ENCODE results near the gene MRS2.

Gene MRS2

GRCh38 chr6:24431045-24431451, 28.3 kb downstream of the MRS2 start:
- Histone ChIP-seq H3K4me3 (ENCODE audit: low read length) (no peak overlapping the region), H3K9me3 (ENCODE audit: control insufficient read depth, insufficient read depth, low read length) (no peaks in the 10 kb centered on the region)
- peak; percentile 41 for DNase-seq (ENCODE audit: low read depth, low spot score)

GRCh38 chr6:24432611-24433010, 29.9 kb downstream of the MRS2 start:
- Histone ChIP-seq H3K27ac (ENCODE audit: low read length) (no peak overlapping the region), H3K4me3 (ENCODE audit: low read length) (no peak overlapping the region), H3K36me3 (ENCODE audit: control insufficient read depth, insufficient read depth, low read length) (no peaks in the 10 kb centered on the region), H3K9me3 (ENCODE audit: control insufficient read depth, insufficient read depth, low read length) (no peaks in the 10 kb centered on the region), H3K4me1 (ENCODE audit: control insufficient read depth, insufficient read depth, low read length) (no peaks in the 10 kb centered on the region), H3K27me3 (ENCODE audit: control insufficient read depth, insufficient read depth, low read length) (no peaks in the 10 kb centered on the region)
- no peak for DNase-seq (ENCODE audit: low read depth, low spot score)
- WGBS (ENCODE audit: insufficient coverage, insufficient read length): no CpG with 5 or more reads among the region's 9 CpGs

More at GRCh38 chr6:24431045-24431451, 28.3 kb downstream of the MRS2 start:
- H3K36me3 ChIP-seq (ENCODE audit: control insufficient read depth, insufficient read depth, low read length): no peaks in the 10 kb centered on the region
- H3K27me3 ChIP-seq (ENCODE audit: control insufficient read depth, insufficient read depth, low read length): no peaks in the 10 kb centered on the region
- no CpG with 5 or more reads among the region's 1 CpG for WGBS (ENCODE audit: insufficient coverage, insufficient read length)
- no peak overlapping the region for H3K27ac ChIP-seq (ENCODE audit: low read length)
- H3K4me1 ChIP-seq (ENCODE audit: control insufficient read depth, insufficient read depth, low read length): no peaks in the 10 kb centered on the region

- no CpG with 5 or more reads among the region's 14 CpGs for WGBS (ENCODE audit: insufficient coverage, insufficient read length)
- DNase-seq (ENCODE audit: low read depth, low spot score): no peak
- no peak overlapping the region for H3K27ac ChIP-seq (ENCODE audit: low read length)
- H3K9me3 ChIP-seq (ENCODE audit: control insufficient read depth, insufficient read depth, low read length): no peaks in the 10 kb centered on the region
- no peaks in the 10 kb centered on the region for H3K36me3 ChIP-seq (ENCODE audit: control insufficient read depth, insufficient read depth, low read length)
- no peak overlapping the region for H3K4me3 ChIP-seq (ENCODE audit: low read length)
- no peaks in the 10 kb centered on the region for H3K27me3 ChIP-seq (ENCODE audit: control insufficient read depth, insufficient read depth, low read length)
- H3K4me1 ChIP-seq (ENCODE audit: control insufficient read depth, insufficient read depth, low read length): no peaks in the 10 kb centered on the region
These were observed 34.2 kb downstream of the MRS2 start for GRCh38 chr6:24436979-24437378.

- no peak overlapping the region for H3K4me3 ChIP-seq (ENCODE audit: low read length)
- no peak for DNase-seq (ENCODE audit: low read depth, low spot score)
- no peaks in the 10 kb centered on the region for H3K36me3 ChIP-seq (ENCODE audit: control insufficient read depth, insufficient read depth, low read length)
- no peaks in the 10 kb centered on the region for H3K9me3 ChIP-seq (ENCODE audit: control insufficient read depth, insufficient read depth, low read length)
- H3K4me1 ChIP-seq (ENCODE audit: control insufficient read depth, insufficient read depth, low read length): no peaks in the 10 kb centered on the region
- H3K27me3 ChIP-seq (ENCODE audit: control insufficient read depth, insufficient read depth, low read length): no peaks in the 10 kb centered on the region
- no peak overlapping the region for H3K27ac ChIP-seq (ENCODE audit: low read length)
- WGBS (ENCODE audit: insufficient coverage, insufficient read length): no CpG with 5 or more reads among the region's 3 CpGs
These were observed 37.3 kb downstream of the MRS2 start for GRCh38 chr6:24439858-24440539.

- H3K4me1 ChIP-seq (ENCODE audit: control insufficient read depth, insufficient read depth, low read length): 0 out of 2 replicates have a peak, but pooled peaks cover 2% of the 10 kb centered on the region
- H3K9me3 ChIP-seq (ENCODE audit: control insufficient read depth, insufficient read depth, low read length): no peaks in the 10 kb centered on the region
- H3K4me3 ChIP-seq (ENCODE audit: low read length): no peak overlapping the region
- no CpG with 5 or more reads among the region's 16 CpGs for WGBS (ENCODE audit: insufficient coverage, insufficient read length)
- H3K36me3 ChIP-seq (ENCODE audit: control insufficient read depth, insufficient read depth, low read length): no peaks in the 10 kb centered on the region
- DNase-seq (ENCODE audit: low read depth, low spot score): no peak
- no peaks in the 10 kb centered on the region for H3K27me3 ChIP-seq (ENCODE audit: control insufficient read depth, insufficient read depth, low read length)
- H3K27ac ChIP-seq (ENCODE audit: low read length): no peak overlapping the region
These were observed 38.3 kb downstream of the MRS2 start for GRCh38 chr6:24440897-24441598.

- no peaks in the 10 kb centered on the region for H3K27me3 ChIP-seq (ENCODE audit: control insufficient read depth, insufficient read depth, low read length)
- H3K36me3 ChIP-seq (ENCODE audit: control insufficient read depth, insufficient read depth, low read length): no peaks in the 10 kb centered on the region
- H3K4me1 ChIP-seq (ENCODE audit: control insufficient read depth, insufficient read depth, low read length): 0 out of 2 replicates have a peak, but pooled peaks cover 2% of the 10 kb centered on the region
- H3K27ac ChIP-seq (ENCODE audit: low read length): no peak overlapping the region
- DNase-seq (ENCODE audit: low read depth, low spot score): no peak
- no CpG with 5 or more reads among the region's 3 CpGs for WGBS (ENCODE audit: insufficient coverage, insufficient read length)
- H3K4me3 ChIP-seq (ENCODE audit: low read length): no peak overlapping the region
- H3K9me3 ChIP-seq (ENCODE audit: control insufficient read depth, insufficient read depth, low read length): no peaks in the 10 kb centered on the region
These were observed 38.8 kb downstream of the MRS2 start for GRCh38 chr6:24441599-24441904.

- no peak for DNase-seq (ENCODE audit: low read depth, low spot score)
- H3K27me3 ChIP-seq (ENCODE audit: control insufficient read depth, insufficient read depth, low read length): no peaks in the 10 kb centered on the region
These were observed 41.9 kb downstream of the MRS2 start for GRCh38 chr6:24444588-24444987.

GRCh38 chr6:24445704-24446103, 43.0 kb downstream of the MRS2 start:
- Histone ChIP-seq H3K9me3 (ENCODE audit: control insufficient read depth, insufficient read depth, low read length) (0 out of 2 replicates have a peak, but pooled peaks cover 1% of the 10 kb centered on the region), H3K4me3 (ENCODE audit: low read length) (no peak overlapping the region), H3K4me1 (ENCODE audit: control insufficient read depth, insufficient read depth, low read length) (0 out of 2 replicates have a peak, but pooled peaks cover 2% of the 10 kb centered on the region), H3K36me3 (ENCODE audit: control insufficient read depth, insufficient read depth, low read length) (no peaks in the 10 kb centered on the region), H3K27me3 (ENCODE audit: control insufficient read depth, insufficient read depth, low read length) (no peaks in the 10 kb centered on the region), H3K27ac (ENCODE audit: low read length) (no peak overlapping the region)
- WGBS (ENCODE audit: insufficient coverage, insufficient read length): no CpG with 5 or more reads among the region's 4 CpGs
- DNase-seq (ENCODE audit: low read depth, low spot score): no peak

More at GRCh38 chr6:24444588-24444987, 41.9 kb downstream of the MRS2 start:
- Histone ChIP-seq H3K36me3 (ENCODE audit: control insufficient read depth, insufficient read depth, low read length) (no peaks in the 10 kb centered on the region), H3K9me3 (ENCODE audit: control insufficient read depth, insufficient read depth, low read length) (0 out of 2 replicates have a peak, but pooled peaks cover 1% of the 10 kb centered on the region), H3K4me3 (ENCODE audit: low read length) (no peak overlapping the region), H3K27ac (ENCODE audit: low read length) (no peak overlapping the region), H3K4me1 (ENCODE audit: control insufficient read depth, insufficient read depth, low read length) (0 out of 2 replicates have a peak, but pooled peaks cover 2% of the 10 kb centered on the region)
- no CpG with 5 or more reads among the region's 4 CpGs for WGBS (ENCODE audit: insufficient coverage, insufficient read length)

GRCh38 chr6:24446670-24447069, 43.9 kb downstream of the MRS2 start:
- no peaks in the 10 kb centered on the region for H3K36me3 ChIP-seq (ENCODE audit: control insufficient read depth, insufficient read depth, low read length)
- H3K4me1 ChIP-seq (ENCODE audit: control insufficient read depth, insufficient read depth, low read length): 0 out of 2 replicates have a peak, but pooled peaks cover 2% of the 10 kb centered on the region
- H3K9me3 ChIP-seq (ENCODE audit: control insufficient read depth, insufficient read depth, low read length): 0 out of 2 replicates have a peak, but pooled peaks cover 1% of the 10 kb centered on the region
- H3K27ac ChIP-seq (ENCODE audit: low read length): no peak overlapping the region
- DNase-seq (ENCODE audit: low read depth, low spot score): no peak
- no peaks in the 10 kb centered on the region for H3K27me3 ChIP-seq (ENCODE audit: control insufficient read depth, insufficient read depth, low read length)
- no peak overlapping the region for H3K4me3 ChIP-seq (ENCODE audit: low read length)
- WGBS (ENCODE audit: insufficient coverage, insufficient read length): no CpG with 5 or more reads among the region's 7 CpGs

GRCh38 chr6:24448396-24448795, 45.7 kb downstream of the MRS2 start:
- Histone ChIP-seq H3K9me3 (ENCODE audit: control insufficient read depth, insufficient read depth, low read length) (0 out of 2 replicates have a peak, but pooled peaks cover 1% of the 10 kb centered on the region), H3K4me1 (ENCODE audit: control insufficient read depth, insufficient read depth, low read length) (0 out of 2 replicates have a peak, but pooled peaks cover 2% of the 10 kb centered on the region), H3K36me3 (ENCODE audit: control insufficient read depth, insufficient read depth, low read length) (no peaks in the 10 kb centered on the region), H3K27ac (ENCODE audit: low read length) (no peak overlapping the region), H3K4me3 (ENCODE audit: low read length) (no peak overlapping the region), H3K27me3 (ENCODE audit: control insufficient read depth, insufficient read depth, low read length) (no peaks in the 10 kb centered on the region)
- DNase-seq (ENCODE audit: low read depth, low spot score): no peak
- no CpG with 5 or more reads among the region's 4 CpGs for WGBS (ENCODE audit: insufficient coverage, insufficient read length)

Data from iPS DF 6.9 (cell line).